Breast epithelium (tissue), 3 donors: ENCODE measurements around the gene GRWD1.

Experiments
- POLR2A ChIP-seq: fragments of 450-650 bp; IDR thresholded peaks from one replicate; pipeline ENCODE4 v1.6.1; 2016; ENCODE audit warnings: antibody characterized with exemption, mild to moderate bottlenecking, moderate library complexity
- POLR2AphosphoS5 ChIP-seq, 3 donors: sonication (generic); formaldehyde crosslinking; IDR thresholded peaks; one replicate each; pipeline ENCODE4 v1.6.1; 2017; ENCODE audit warnings: antibody characterized with exemption in 3 of 3
- TF ChIP-seq, protein P1 (sequence below), 3 donors: fragments of 450-650 bp; IDR thresholded peaks; one replicate each; pipeline ENCODE4 v1.5.1; 2016 to 2017; ENCODE audit warnings: antibody characterized with exemption in 3 of 3, mild to moderate bottlenecking in 3 of 3, moderate library complexity in 3 of 3

DNA sequence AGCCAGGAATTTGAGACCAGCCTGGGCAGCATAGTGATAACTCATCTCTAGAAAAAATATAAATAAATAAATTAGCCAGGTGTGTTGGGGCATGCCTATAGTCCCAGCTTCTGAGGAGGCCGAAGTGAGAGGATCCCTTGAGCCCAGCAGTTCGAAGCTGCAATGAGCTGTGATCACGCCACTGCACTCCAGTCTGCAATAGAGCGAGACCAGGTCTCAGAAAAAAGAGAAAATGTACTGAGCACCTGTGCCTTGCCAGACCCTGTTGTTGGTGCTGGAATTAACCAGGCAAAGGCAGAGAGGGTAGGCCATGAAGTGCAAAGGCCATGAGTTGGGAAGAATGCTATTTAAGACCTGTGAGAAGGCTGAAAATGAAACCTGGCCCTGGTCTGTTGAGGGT lies 26.1 kb downstream of the GRWD1 start:
- TF ChIP-seq, protein P1, sequence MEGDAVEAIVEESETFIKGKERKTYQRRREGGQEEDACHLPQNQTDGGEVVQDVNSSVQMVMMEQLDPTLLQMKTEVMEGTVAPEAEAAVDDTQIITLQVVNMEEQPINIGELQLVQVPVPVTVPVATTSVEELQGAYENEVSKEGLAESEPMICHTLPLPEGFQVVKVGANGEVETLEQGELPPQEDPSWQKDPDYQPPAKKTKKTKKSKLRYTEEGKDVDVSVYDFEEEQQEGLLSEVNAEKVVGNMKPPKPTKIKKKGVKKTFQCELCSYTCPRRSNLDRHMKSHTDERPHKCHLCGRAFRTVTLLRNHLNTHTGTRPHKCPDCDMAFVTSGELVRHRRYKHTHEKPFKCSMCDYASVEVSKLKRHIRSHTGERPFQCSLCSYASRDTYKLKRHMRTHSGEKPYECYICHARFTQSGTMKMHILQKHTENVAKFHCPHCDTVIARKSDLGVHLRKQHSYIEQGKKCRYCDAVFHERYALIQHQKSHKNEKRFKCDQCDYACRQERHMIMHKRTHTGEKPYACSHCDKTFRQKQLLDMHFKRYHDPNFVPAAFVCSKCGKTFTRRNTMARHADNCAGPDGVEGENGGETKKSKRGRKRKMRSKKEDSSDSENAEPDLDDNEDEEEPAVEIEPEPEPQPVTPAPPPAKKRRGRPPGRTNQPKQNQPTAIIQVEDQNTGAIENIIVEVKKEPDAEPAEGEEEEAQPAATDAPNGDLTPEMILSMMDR (IDR thresholded peaks at IDR 0.05): no peak
- no peak for TF ChIP-seq POLR2AphosphoS5 (IDR thresholded peaks at IDR 0.05)
- TF ChIP-seq POLR2A: no peak
